Activated CD8-positive, alpha-beta memory T cell treated with anti-CD3 and anti-CD28 coated beads for 48 hours (primary cell): ENCODE results near the gene PPP2R2B.

ENCODE experiments used
- DNase-seq, 3 experiments: peaks; one replicate each; pipeline ENCODE4 v3.0.0-alpha.2; 2020; ENCODE audit warnings: low read depth in 2 of 3, low spot score in 2 of 3

The PPP2R2B gene

GRCh38 chr5:146704949-146705665, 173.4 kb downstream of the PPP2R2B start:
- DNase-seq, result no peak

GRCh38 chr5:146703899-146704298, 174.7 kb downstream of the PPP2R2B start:
- DNase-seq, result no peak

- DNase-seq, result no peak
Observed at GRCh38 chr5:146703499-146703898, 175.1 kb downstream of the PPP2R2B start.

GRCh38 chr5:146699664-146700418, 178.7 kb downstream of the PPP2R2B start:
- DNase-seq, result no peak

GRCh38 chr5:146699138-146699537, 179.4 kb downstream of the PPP2R2B start:
- no peak for DNase-seq

- DNase-seq, result no peak
Observed at GRCh38 chr5:146698651-146699050, 179.9 kb downstream of the PPP2R2B start.

GRCh38 chr5:146697211-146697610, 181.3 kb downstream of the PPP2R2B start:
- DNase-seq, result no peak

- DNase-seq, result no peak
Observed at GRCh38 chr5:146695646-146696045, 182.9 kb downstream of the PPP2R2B start.

- no peak for DNase-seq
Observed at GRCh38 chr5:146690880-146691355, 187.6 kb downstream of the PPP2R2B start.

GRCh38 chr5:146687630-146688029, 190.9 kb downstream of the PPP2R2B start:
- DNase-seq, result no peak

- DNase-seq, result no peak
Observed at GRCh38 chr5:146683861-146684260, 194.7 kb downstream of the PPP2R2B start.

- DNase-seq, result no peak
Observed at GRCh38 chr5:146682899-146683532, 195.5 kb downstream of the PPP2R2B start.

GRCh38 chr5:146681585-146682105, 196.9 kb downstream of the PPP2R2B start:
- no peak for DNase-seq

GRCh38 chr5:146680846-146681584, 197.5 kb downstream of the PPP2R2B start:
- no peak for DNase-seq

GRCh38 chr5:146675636-146676035, 202.9 kb downstream of the PPP2R2B start:
- no peak for DNase-seq

- DNase-seq, result no peak
Observed at GRCh38 chr5:146672866-146673265, 205.7 kb downstream of the PPP2R2B start.

- no peak for DNase-seq
Observed at GRCh38 chr5:146671561-146672295, 206.8 kb downstream of the PPP2R2B start.

GRCh38 chr5:146669656-146670055, 208.9 kb downstream of the PPP2R2B start:
- DNase-seq, result no peak

GRCh38 chr5:146667633-146668272, 210.8 kb downstream of the PPP2R2B start:
- no peak for DNase-seq

- DNase-seq, result peak in 1 of 3 experiments; percentile 2
Observed at GRCh38 chr5:146662229-146662628, 216.3 kb downstream of the PPP2R2B start.
